Lower lobe of right lung (tissue), 2 donors: ENCODE results near the gene FOXP1. TPM values are rescaled to one million over a fixed set of nuclear protein-coding genes. Genes with fewer than 3 reads are reported as not detected.

ENCODE experiments used
- ATAC-seq, 2 donors: fragments of 200-7000 bp; cut with Tn5 transposase; one replicate each; pipeline ENCODE4 v1.9.1; 2020 to 2022; ENCODE audit warnings: mild to moderate bottlenecking in 2 of 2, moderate library complexity in 2 of 2
- DNase-seq: peaks from one replicate; pipeline ENCODE4 v3.0.0-alpha.2; 2020
- H3K27ac ChIP-seq: fragments of 200-600 bp; one replicate; pipeline ENCODE4 v1.8.0; 2022
- H3K27me3 ChIP-seq: fragments of 200-600 bp; one replicate; pipeline ENCODE4 v1.8.0; 2022; ENCODE audit warnings: low read depth
- H3K36me3 ChIP-seq: fragments of 200-600 bp; one replicate; pipeline ENCODE4 v1.8.0; 2022; ENCODE audit warnings: mild to moderate bottlenecking
- H3K4me1 ChIP-seq: fragments of 200-600 bp; one replicate; pipeline ENCODE4 v1.8.0; 2022
- H3K4me3 ChIP-seq: fragments of 200-600 bp; one replicate; pipeline ENCODE4 v1.8.0; 2022; ENCODE audit warnings: mild to moderate bottlenecking
- H3K9me3 ChIP-seq: fragments of 200-600 bp; one replicate; pipeline ENCODE4 v1.8.0; 2022
- intact Hi-C: fragments of 100-400 bp; cut with DNase I; formaldehyde crosslinking; loops from one replicate; pipeline ENCODE4 v1.11.0; 2022
- microRNA-seq: library from miRNA; unstranded; fragments of <30 nt; microRNA quantifications from one replicate; pipeline ENCODE4 v1.2.0, GENCODE V29; 2020; ENCODE audit warnings: borderline number of aligned reads
- total RNA-seq: library from RNA; stranded (reverse); fragmentation: NEBNext Ultra II Directional; extraction: Animal tissue kit (Norgen Biotek cat#: 25700); gene quantifications from one replicate; pipeline ENCODE4 v1.2.1, GENCODE V29; 2021
- TF ChIP-seq, protein P1 (sequence below): fragments of 200-600 bp; IDR thresholded peaks from one replicate; pipeline ENCODE4 v1.8.0; 2022; ENCODE audit warnings: antibody characterized with exemption, mild to moderate bottlenecking
- donor health status: DM: no; HTN: yes; CAD: no; lungs with severe emphysema.

The FOXP1 gene
- total RNA-seq, 1 donor from 2014 or later = 138 TPM

DNA sequence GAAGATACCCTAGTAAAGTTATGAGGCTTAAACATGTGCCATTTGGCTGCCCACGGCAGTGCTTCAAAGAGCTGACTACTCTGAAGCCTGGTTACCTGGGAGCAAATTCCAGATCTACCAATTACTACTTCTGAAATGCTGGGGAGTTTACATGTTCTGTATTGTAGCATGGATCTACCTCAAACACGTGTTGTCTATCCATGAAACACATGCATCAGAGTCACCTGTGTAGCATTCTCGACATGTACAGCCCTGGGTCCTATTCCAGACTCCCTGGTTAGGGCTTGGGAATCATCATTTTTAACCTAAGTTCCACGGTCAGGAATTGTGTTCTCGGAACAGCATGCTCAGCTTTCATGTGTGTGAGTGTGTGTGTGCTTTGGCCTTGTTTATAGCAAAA, 671.8 kb downstream of the FOXP1 start:
- H3K9me3 ChIP-seq = no peaks in the 10 kb centered on the region
- no peaks in the 10 kb centered on the region for H3K4me1 ChIP-seq
- DNase-seq (no peak), ATAC-seq (no peak)
- no peaks in the 10 kb centered on the region for H3K27me3 ChIP-seq
- H3K4me3 ChIP-seq = no peak overlapping the region
- no peak overlapping the region for H3K27ac ChIP-seq
- TF ChIP-seq, protein P1, sequence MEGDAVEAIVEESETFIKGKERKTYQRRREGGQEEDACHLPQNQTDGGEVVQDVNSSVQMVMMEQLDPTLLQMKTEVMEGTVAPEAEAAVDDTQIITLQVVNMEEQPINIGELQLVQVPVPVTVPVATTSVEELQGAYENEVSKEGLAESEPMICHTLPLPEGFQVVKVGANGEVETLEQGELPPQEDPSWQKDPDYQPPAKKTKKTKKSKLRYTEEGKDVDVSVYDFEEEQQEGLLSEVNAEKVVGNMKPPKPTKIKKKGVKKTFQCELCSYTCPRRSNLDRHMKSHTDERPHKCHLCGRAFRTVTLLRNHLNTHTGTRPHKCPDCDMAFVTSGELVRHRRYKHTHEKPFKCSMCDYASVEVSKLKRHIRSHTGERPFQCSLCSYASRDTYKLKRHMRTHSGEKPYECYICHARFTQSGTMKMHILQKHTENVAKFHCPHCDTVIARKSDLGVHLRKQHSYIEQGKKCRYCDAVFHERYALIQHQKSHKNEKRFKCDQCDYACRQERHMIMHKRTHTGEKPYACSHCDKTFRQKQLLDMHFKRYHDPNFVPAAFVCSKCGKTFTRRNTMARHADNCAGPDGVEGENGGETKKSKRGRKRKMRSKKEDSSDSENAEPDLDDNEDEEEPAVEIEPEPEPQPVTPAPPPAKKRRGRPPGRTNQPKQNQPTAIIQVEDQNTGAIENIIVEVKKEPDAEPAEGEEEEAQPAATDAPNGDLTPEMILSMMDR = no peak
- intact Hi-C loops = no loop called here
- H3K36me3 ChIP-seq = no peaks in the 10 kb centered on the region

DNA sequence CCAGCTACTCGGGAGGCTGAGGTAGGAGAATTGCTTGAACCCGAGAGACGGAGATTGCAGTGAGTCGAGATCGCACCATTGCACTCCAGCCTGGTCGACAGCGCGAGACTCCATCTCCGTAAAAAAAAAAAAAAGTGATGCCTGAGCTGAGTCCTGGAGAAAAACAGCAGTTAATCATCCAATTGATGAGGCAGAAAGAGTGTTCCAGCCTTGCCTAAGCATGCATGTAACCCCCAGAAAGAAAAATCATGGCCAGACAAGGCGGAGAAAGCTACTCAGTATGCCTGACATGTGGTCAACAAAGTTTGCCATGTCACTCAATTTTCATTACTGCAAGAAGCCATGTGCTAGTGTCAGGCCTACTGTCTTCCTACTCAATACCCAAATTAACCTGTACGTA, 678.0 kb downstream of the FOXP1 start:
- Histone ChIP-seq H3K9me3 (no peaks in the 10 kb centered on the region), H3K27me3 (no peaks in the 10 kb centered on the region), H3K4me1 (no peaks in the 10 kb centered on the region), H3K4me3 (no peak overlapping the region), H3K27ac (no peak overlapping the region), H3K36me3 (no peaks in the 10 kb centered on the region)
- intact Hi-C loops = no loop called here
- no peak for ATAC-seq
- TF ChIP-seq, protein P1 = no peak
- no peak for DNase-seq

Small RNAs within 50 kb of the gene (microRNA-seq; reads per million reads assigned to microRNA genes)
- gene MIR1284 = not detected

Other genes with a start within 250 kb of the FOXP1 start
- 29.0 TPM for gene EIF4E3, start 141.7 kb upstream of the FOXP1 start, total RNA-seq
- gene GPR27, start 170.1 kb upstream of the FOXP1 start, total RNA-seq = 2.6 TPM
- gene PROK2, start 201.4 kb upstream of the FOXP1 start, total RNA-seq = 7.4 TPM